CD4-positive, alpha-beta T cell treated with Interleukin-6 at 100 ng/mL for 8 hours (primary cell): ENCODE data around the gene MYL1.

Experiments
- DNase-seq: peaks from one replicate; pipeline ENCODE4 v3.0.0-alpha.2; 2020; ENCODE audit warnings: mixed read lengths, low spot score

The MYL1 gene

GRCh38 chr2:210267698-210268097, 47.3 kb downstream of the MYL1 start:
- DNase-seq, result no peak

- DNase-seq, result no peak
These were observed 50.7 kb downstream of the MYL1 start for GRCh38 chr2:210264282-210264681.

GRCh38 chr2:210263841-210264240, 51.1 kb downstream of the MYL1 start:
- DNase-seq, result no peak

- DNase-seq, result no peak
These were observed 52.9 kb downstream of the MYL1 start for GRCh38 chr2:210262036-210262435.

GRCh38 chr2:210259687-210260086, 55.3 kb downstream of the MYL1 start:
- no peak for DNase-seq

GRCh38 chr2:210252699-210253606, 62.0 kb downstream of the MYL1 start:
- DNase-seq, result no peak

- no peak for DNase-seq
These were observed 64.4 kb downstream of the MYL1 start for GRCh38 chr2:210250622-210251021.
